Body of pancreas (tissue), 4 donors: ENCODE measurements around the gene RAB3B. TPM values are rescaled to one million over a fixed set of nuclear protein-coding genes. Genes with fewer than 3 reads are reported as not detected.

Experiments used
- ATAC-seq: fragments of 150-250 bp; one replicate; pipeline ENCODE4 v1.9.1; 2016
- DNase-seq, 4 donors: peaks; one replicate each; pipeline ENCODE4 v3.0.0-alpha.2; 2019
- H3K27ac ChIP-seq, 4 donors: fragments of 200-600 bp; sonication (generic); 1 replicate in 3 of 4; 2 replicates in 1 of 4; pipeline versions ENCODE4 v1.5.1 to v1.6.1; 2016 to 2019; ENCODE audit warnings: mild to moderate bottlenecking in 1 of 4, mixed read lengths in 1 of 4, moderate library complexity in 1 of 4
- H3K27me3 ChIP-seq, 2 donors: fragments of 200-600 bp; sonication (generic); one replicate each; pipeline ENCODE4 v1.6.0; 2016; ENCODE audit warnings: mild to moderate bottlenecking in 1 of 2
- H3K36me3 ChIP-seq, 2 donors: fragments of 200-600 bp; sonication (generic); replicated peaks in 1 of 2; 2 replicates each; pipeline ENCODE4 v1.5.1; 2016; ENCODE audit warnings: low read depth in 2 of 2; ENCODE audit not compliant: insufficient read depth in 1 of 2
- H3K4me1 ChIP-seq: fragments of 200-600 bp; sonication (generic); one replicate; pipeline ENCODE4 v1.6.0; 2016
- H3K4me3 ChIP-seq, 2 donors: fragments of 200-600 bp; sonication (generic); 1 replicate in 1 of 2; 2 replicates in 1 of 2; pipeline ENCODE4 v1.5.1; 2016 to 2019
- H3K9me3 ChIP-seq, 3 donors: fragments of 200-600 bp; sonication (generic); 1 replicate in 2 of 3; 2 replicates in 1 of 3; pipeline ENCODE4 v1.5.1; 2016
- CTCF ChIP-seq, 7 experiments: fragments of 450-650 bp in 4 of 7; fragments of 200-600 bp in 3 of 7; sonication (generic) in 3 of 7; IDR thresholded peaks; one replicate each; pipeline ENCODE4 v1.5.1; 2016 to 2019; ENCODE audit warnings: antibody characterized with exemption in 7 of 7
- POLR2A ChIP-seq, 3 donors: fragments of 450-650 bp; IDR thresholded peaks; one replicate each; pipeline ENCODE4 v1.6.1; 2016; ENCODE audit warnings: antibody characterized with exemption in 3 of 3, mild to moderate bottlenecking in 2 of 3
- WGBS, 2 donors: methylation state at CpG; one replicate each; pipeline ENCODE4 v1.1.5; 2017; 5-methylcytosine and 5-hydroxymethylcytosine counted together
- intact Hi-C: fragments of 100-400 bp; cut with DNase I; formaldehyde crosslinking; loops from one replicate; pipeline ENCODE4 v1.15.1; 2023
- total RNA-seq, 2 donors: library from RNA; depleted of rRNA; stranded (reverse); fragments of >200 nt; gene quantifications; one replicate each; pipeline ENCODE4 v1.1.0, GENCODE V29; 2016

Gene RAB3B
- total RNA-seq, 2 donors from 2014 or later, result 1.3 to 2.9 TPM

GRCh38 chr1:51957618-51958017 is 32.9 kb downstream of the RAB3B start:
- intact Hi-C loops, result no loop called here
- DNase-seq, result peak in 1 of 4 donors; percentile 17
- no peaks in the 10 kb centered on the region for H3K27me3 ChIP-seq
- no peaks in the 10 kb centered on the region for H3K36me3 ChIP-seq
- no peak overlapping the region for H3K4me3 ChIP-seq
- 71 to 75% methylated on average over 7 of the region's 7 CpGs for WGBS, 2 donors
- H3K4me1 ChIP-seq, result no peaks in the 10 kb centered on the region
- TF ChIP-seq CTCF (IDR thresholded peaks at IDR 0.05) (no peak), POLR2A (IDR thresholded peaks at IDR 0.05) (no peak)
- H3K9me3 ChIP-seq, result no peaks in the 10 kb centered on the region
- H3K27ac ChIP-seq, result no peak overlapping the region
- no peak for ATAC-seq

DNA sequence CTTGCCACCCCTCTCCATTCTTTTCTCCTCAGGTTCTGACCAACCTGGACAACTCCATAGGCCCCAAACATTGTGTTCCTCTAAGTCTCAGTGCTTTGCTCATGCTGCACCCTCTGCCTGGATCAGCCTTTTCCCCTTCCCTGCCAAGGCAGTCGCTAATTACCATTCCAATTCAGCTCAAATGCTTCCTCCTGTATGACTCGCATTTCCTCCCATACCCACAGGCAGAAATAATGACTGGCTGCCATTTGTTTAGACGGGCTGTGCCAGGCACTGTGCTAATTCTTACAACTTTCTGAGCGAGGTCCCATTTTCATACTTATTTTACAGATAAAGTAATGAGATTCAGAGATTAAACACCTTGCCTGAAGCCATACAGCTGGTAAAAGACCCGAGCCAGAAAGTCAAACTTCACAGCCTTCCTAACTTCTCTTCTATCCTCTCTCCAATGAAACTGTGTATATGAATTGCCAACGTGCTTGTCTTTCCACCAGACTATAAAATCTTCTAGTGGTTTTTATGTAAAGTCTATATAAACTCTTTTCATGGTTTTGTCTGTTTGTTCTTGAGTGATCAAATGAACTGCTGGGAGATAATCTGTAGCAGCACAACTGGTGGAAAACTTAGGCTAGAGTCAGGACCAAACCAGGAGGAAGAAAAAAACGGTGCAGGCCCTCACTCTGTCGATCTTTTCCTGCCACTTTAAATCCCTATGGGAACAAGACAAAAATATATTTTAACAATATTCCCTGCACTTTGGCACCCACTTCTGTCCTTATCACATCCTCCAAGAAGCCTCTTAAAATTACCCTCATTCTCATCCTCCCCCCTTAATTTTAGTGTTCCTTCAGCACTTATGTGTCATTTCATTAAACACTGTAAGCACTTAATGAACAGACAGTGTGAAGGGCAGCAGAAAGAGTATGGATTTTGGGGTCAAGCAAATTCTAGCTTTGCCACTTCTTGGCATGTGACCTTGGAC is 33.7 kb downstream of the RAB3B start:
- H3K4me1 ChIP-seq, result no peaks in the 10 kb centered on the region
- ATAC-seq (no peak), DNase-seq (no peak)
- TF ChIP-seq CTCF (IDR thresholded peaks at IDR 0.05) (no peak), POLR2A (IDR thresholded peaks at IDR 0.05) (no peak)
- intact Hi-C loops, result no loop called here
- H3K36me3 ChIP-seq, result no peaks in the 10 kb centered on the region
- 54 to 61% methylated on average over 8 of the region's 8 CpGs for WGBS, 2 donors
- no peak overlapping the region for H3K27ac ChIP-seq
- H3K4me3 ChIP-seq, result no peak overlapping the region
- H3K27me3 ChIP-seq, result no peaks in the 10 kb centered on the region
- H3K9me3 ChIP-seq, result no peaks in the 10 kb centered on the region

GRCh38 chr1:51955797-51956527 is 34.5 kb downstream of the RAB3B start:
- Histone ChIP-seq H3K4me1 (no peaks in the 10 kb centered on the region), H3K4me3 (no peak overlapping the region), H3K27ac (no peak overlapping the region), H3K27me3 (no peaks in the 10 kb centered on the region), H3K36me3 (no peaks in the 10 kb centered on the region), H3K9me3 (no peaks in the 10 kb centered on the region)
- TF ChIP-seq CTCF (IDR thresholded peaks at IDR 0.05), result no peak
- TF ChIP-seq POLR2A (IDR thresholded peaks at IDR 0.05), result no peak
- WGBS, 2 donors, result 67 to 73% methylated on average over 4 of the region's 4 CpGs
- intact Hi-C loops, result no loop called here
- no peak for DNase-seq
- ATAC-seq, result no peak

GRCh38 chr1:51954783-51955182 is 35.7 kb downstream of the RAB3B start:
- H3K27me3 ChIP-seq, result no peaks in the 10 kb centered on the region
- H3K9me3 ChIP-seq, result no peaks in the 10 kb centered on the region
- no peak overlapping the region for H3K4me3 ChIP-seq
- intact Hi-C loops, result no loop called here
- ATAC-seq, result no peak
- H3K36me3 ChIP-seq, result no peaks in the 10 kb centered on the region
- no peaks in the 10 kb centered on the region for H3K4me1 ChIP-seq
- no peak overlapping the region for H3K27ac ChIP-seq
- 81 to 95% methylated on average over 7 of the region's 7 CpGs for WGBS, 2 donors
- DNase-seq, result no peak
- TF ChIP-seq CTCF (IDR thresholded peaks at IDR 0.05), result no peak
- TF ChIP-seq POLR2A (IDR thresholded peaks at IDR 0.05), result no peak
